Thymus (tissue), 11 donors: ENCODE results near the gene SH3TC1. TPM values are rescaled to one million over a fixed set of nuclear protein-coding genes. Genes with fewer than 3 reads are reported as not detected.

ENCODE experiments used
- DNase-seq, 9 donors: peaks; one replicate each; pipeline ENCODE4 v3.0.0-alpha.2; 2013; ENCODE audit warnings: low spot score in 9 of 9, low read depth in 6 of 9, missing footprints in 1 of 9
- H3K27ac ChIP-seq, 2 donors: one replicate each; pipeline ENCODE4 v1.5.1; 2013; ENCODE audit warnings: control low read depth in 1 of 2, low read depth in 1 of 2, low read length in 1 of 2, mild to moderate bottlenecking in 1 of 2, moderate library complexity in 1 of 2
- H3K27me3 ChIP-seq, 2 donors: one replicate each; pipeline ENCODE4 v1.5.1; 2013; ENCODE audit warnings: low read length in 1 of 2; ENCODE audit not compliant: control insufficient read depth in 2 of 2, insufficient read depth in 1 of 2
- H3K36me3 ChIP-seq, 2 donors: one replicate each; pipeline ENCODE4 v1.5.1; 2013; ENCODE audit warnings: low read length in 1 of 2, mild to moderate bottlenecking in 1 of 2, moderate library complexity in 1 of 2; ENCODE audit not compliant: control insufficient read depth in 2 of 2, insufficient read depth in 2 of 2
- H3K4me1 ChIP-seq, 2 donors: one replicate each; pipeline ENCODE4 v1.5.1; 2013; ENCODE audit warnings: low read length in 2 of 2; ENCODE audit not compliant: control insufficient read depth in 2 of 2, insufficient read depth in 2 of 2
- H3K4me3 ChIP-seq, 2 donors: one replicate each; pipeline ENCODE4 v1.5.1; 2013; ENCODE audit warnings: low read length in 2 of 2, control low read depth in 1 of 2, mild to moderate bottlenecking in 1 of 2
- H3K9me3 ChIP-seq, 2 donors: one replicate each; pipeline ENCODE4 v1.5.1; 2013; ENCODE audit warnings: low read length in 1 of 2, mild to moderate bottlenecking in 1 of 2; ENCODE audit not compliant: control insufficient read depth in 2 of 2, insufficient read depth in 1 of 2
- WGBS: extraction: QIAGEN DNeasy Blood & Tissue Kit; methylation state at CpG from one replicate; pipeline ENCODE4 v1.1.7; 2013; 5-methylcytosine and 5-hydroxymethylcytosine counted together
- polyA plus RNA-seq: library from polyadenylated mRNA; stranded (reverse); fragments of 200-250 nt; gene quantifications from one replicate; pipeline ENCODE4 v1.2.3, GENCODE V29; 2013
- total RNA-seq: library from RNA; stranded (reverse); fragments of 120-200 nt; gene quantifications from one replicate; pipeline ENCODE4 v1.2.4, GENCODE V29; 2013
- donor health status: healthy.

Gene SH3TC1
- total and polyA plus RNA-seq, 2 donors = 114 to 146 TPM

GRCh38 chr4:8182294-8182693 is 16.8 kb upstream of the SH3TC1 start:
- no peak for DNase-seq
- Histone ChIP-seq H3K4me1 (peaks cover 0 to 5% of the 10 kb centered on the region in 2 donors), H3K36me3 (no peaks in the 10 kb centered on the region), H3K9me3 (no peaks in the 10 kb centered on the region), H3K4me3 (no peak overlapping the region), H3K27ac (no peak overlapping the region), H3K27me3 (no peaks in the 10 kb centered on the region)
- WGBS = 97% methylated on average over 11 of the region's 11 CpGs

GRCh38 chr4:8182858-8183725 is 16.0 kb upstream of the SH3TC1 start:
- Histone ChIP-seq H3K27me3 (no peaks in the 10 kb centered on the region), H3K9me3 (no peaks in the 10 kb centered on the region), H3K4me1 (no peaks in the 10 kb centered on the region), H3K36me3 (no peaks in the 10 kb centered on the region), H3K4me3 (no peak overlapping the region), H3K27ac (no peak overlapping the region)
- DNase-seq = no peak
- WGBS = 95% methylated on average over 25 of the region's 25 CpGs

- Histone ChIP-seq H3K36me3 (no peaks in the 10 kb centered on the region), H3K4me3 (no peak overlapping the region), H3K27me3 (no peaks in the 10 kb centered on the region), H3K27ac (no peak overlapping the region), H3K9me3 (no peaks in the 10 kb centered on the region), H3K4me1 (peaks cover 0 to 8% of the 10 kb centered on the region in 2 donors)
- DNase-seq = no peak
- WGBS = 99% methylated on average over 4 of the region's 4 CpGs
Measured at GRCh38 chr4:8184061-8184460, 15.0 kb upstream of the SH3TC1 start.

- peaks cover 1 to 11% of the 10 kb centered on the region in 2 donors for H3K4me1 ChIP-seq
- DNase-seq = no peak
- 96% methylated on average over 9 of the region's 9 CpGs for WGBS
Measured at GRCh38 chr4:8185295-8185694, 13.8 kb upstream of the SH3TC1 start.

GRCh38 chr4:8185930-8186329 is 13.2 kb upstream of the SH3TC1 start:
- Histone ChIP-seq H3K9me3 (no peaks in the 10 kb centered on the region), H3K27me3 (peaks cover 0 to under 1% of the 10 kb centered on the region in 2 donors), H3K36me3 (no peaks in the 10 kb centered on the region), H3K27ac (peak overlapping the region in 1 of 2 donors; percentile 20), H3K4me1 (peaks cover 3 to 13% of the 10 kb centered on the region in 2 donors), H3K4me3 (no peak overlapping the region)
- 96% methylated on average over 9 of the region's 9 CpGs for WGBS
- no peak for DNase-seq

More at GRCh38 chr4:8185295-8185694, 13.8 kb upstream of the SH3TC1 start:
- Histone ChIP-seq H3K9me3 (no peaks in the 10 kb centered on the region), H3K27me3 (no peaks in the 10 kb centered on the region), H3K36me3 (no peaks in the 10 kb centered on the region), H3K4me3 (no peak overlapping the region), H3K27ac (no peak overlapping the region)

GRCh38 chr4:8188085-8188484 is 11.0 kb upstream of the SH3TC1 start:
- DNase-seq = no peak
- 96% methylated on average over 12 of the region's 12 CpGs for WGBS
- Histone ChIP-seq H3K9me3 (no peaks in the 10 kb centered on the region), H3K4me3 (no peak overlapping the region), H3K4me1 (peaks cover 12 to 29% of the 10 kb centered on the region in 2 donors), H3K36me3 (no peaks in the 10 kb centered on the region), H3K27ac (no peak overlapping the region), H3K27me3 (peaks cover 0 to 7% of the 10 kb centered on the region in 2 donors)

- H3K9me3 ChIP-seq = no peaks in the 10 kb centered on the region
- DNase-seq = no peak
- 89% methylated on average over 29 of the region's 29 CpGs for WGBS
- no peaks in the 10 kb centered on the region for H3K36me3 ChIP-seq
- H3K4me1 ChIP-seq = peaks cover 19 to 38% of the 10 kb centered on the region in 2 donors
- no peak overlapping the region for H3K4me3 ChIP-seq
- peaks cover 0 to 7% of the 10 kb centered on the region in 2 donors for H3K27me3 ChIP-seq
- H3K27ac ChIP-seq = no peak overlapping the region
Measured at GRCh38 chr4:8188743-8189550, 10.1 kb upstream of the SH3TC1 start.

- Histone ChIP-seq H3K9me3 (no peaks in the 10 kb centered on the region), H3K4me1 (peaks cover 24 to 45% of the 10 kb centered on the region in 2 donors), H3K27me3 (peaks cover 0 to 7% of the 10 kb centered on the region in 2 donors), H3K4me3 (no peak overlapping the region), H3K36me3 (no peaks in the 10 kb centered on the region), H3K27ac (no peak overlapping the region)
- WGBS = 93% methylated on average over 26 of the region's 26 CpGs
- no peak for DNase-seq
Measured at GRCh38 chr4:8189551-8190466, 9.3 kb upstream of the SH3TC1 start.
